Fibroblast of lung (primary cell): ENCODE data around the gene DAPK1. TPM values are rescaled to one million over a fixed set of nuclear protein-coding genes. Genes with fewer than 3 reads are reported as not detected.

Experiments
- DNase-seq, 2 donors: peaks; one replicate each; pipeline versions ENCODE4 v3.0.0 to v3.0.0-alpha.2; 2010; ENCODE audit warnings: low read depth in 2 of 2
- H2AFZ ChIP-seq: 2 replicates; pipeline ENCODE4 v1.5.1; 2012; ENCODE audit warnings: low read length, control low read depth, inconsistent platforms
- H3K27ac ChIP-seq: 2 replicates; pipeline ENCODE4 v1.5.1; 2011; ENCODE audit warnings: low read length, control low read depth; ENCODE audit not compliant: insufficient read depth
- H3K27me3 ChIP-seq: 2 replicates; pipeline ENCODE4 v1.5.1; 2011; ENCODE audit warnings: mild to moderate bottlenecking, low read length; ENCODE audit not compliant: control insufficient read depth, insufficient read depth
- H3K36me3 ChIP-seq: 2 replicates; pipeline ENCODE4 v1.5.1; 2011; ENCODE audit warnings: low read length; ENCODE audit not compliant: control insufficient read depth, insufficient read depth
- H3K4me1 ChIP-seq: 2 replicates; pipeline ENCODE4 v1.5.1; 2011; ENCODE audit warnings: low read length; ENCODE audit not compliant: control insufficient read depth, insufficient read depth; ENCODE audit errors: extremely low read depth
- H3K4me2 ChIP-seq: 2 replicates; pipeline ENCODE4 v1.5.1; 2011; ENCODE audit warnings: low read length, control low read depth; ENCODE audit not compliant: insufficient read depth; ENCODE audit errors: extremely low read depth
- H3K4me3 ChIP-seq, 4 experiments: fragments of 200-600 bp in 1 of 4; sonication (generic) in 1 of 4; replicated peaks in 1 of 4; 2 replicates each; pipeline ENCODE4 v1.5.1; 2011 to 2016; ENCODE audit warnings: low read length in 4 of 4, low read depth in 3 of 4, mild to moderate bottlenecking in 3 of 4, control low read depth in 2 of 4, inconsistent platforms in 1 of 4, mixed read lengths in 1 of 4; ENCODE audit not compliant: insufficient read depth in 1 of 4; ENCODE audit errors: control extremely low read depth in 1 of 4
- H3K79me2 ChIP-seq: 2 replicates; pipeline ENCODE4 v1.5.1; 2012; ENCODE audit warnings: mild to moderate bottlenecking, low read length, inconsistent platforms; ENCODE audit not compliant: control insufficient read depth, insufficient read depth
- H3K9ac ChIP-seq: 2 replicates; pipeline ENCODE4 v1.5.1; 2011; ENCODE audit warnings: mild to moderate bottlenecking, low read length, control low read depth; ENCODE audit not compliant: insufficient read depth
- H3K9me3 ChIP-seq: 2 replicates; pipeline ENCODE4 v1.5.1; 2012; ENCODE audit warnings: low read depth, low read length; ENCODE audit not compliant: control insufficient read depth, insufficient read depth
- H4K20me1 ChIP-seq: 2 replicates; pipeline ENCODE4 v1.5.1; 2011; ENCODE audit warnings: low read length; ENCODE audit not compliant: control insufficient read depth, insufficient read depth; ENCODE audit errors: extremely low read depth
- EZH2 ChIP-seq: IDR thresholded peaks from 2 replicates; pipeline ENCODE4 v1.5.1; 2012; ENCODE audit warnings: low read length, control low read depth, mild to moderate bottlenecking; ENCODE audit errors: missing control alignments
- polyA plus RNA-seq, 2 donors: library from polyadenylated mRNA; depleted of rRNA in 1 of 2; stranded (reverse) in 1 of 2; unstranded in 1 of 2; fragments of >200 nt; gene quantifications; 2 replicates each; pipeline ENCODE4 v1.2.1, GENCODE V29; 2011 to 2012; ENCODE audit warnings: missing spikeins in 1 of 2
- total RNA-seq: library from RNA; depleted of rRNA; stranded (reverse); fragments of >200 nt; gene quantifications from 2 replicates; pipeline ENCODE4 v1.2.1, GENCODE V29; 2014
- TF ChIP-seq, protein P1 (sequence below), 2 donors: IDR thresholded peaks in 1 of 2; conservative IDR thresholded peaks in 1 of 2; 1 replicate in 1 of 2; 2 replicates in 1 of 2; pipeline ENCODE4 v1.5.1; 2011 to 2012; ENCODE audit warnings: low read length in 2 of 2, control low read depth in 1 of 2, inconsistent platforms in 1 of 2, low read depth in 1 of 2, mild to moderate bottlenecking in 1 of 2

The DAPK1 gene
- total and polyA plus RNA-seq, 2 donors (not counting 1 experiment from before 2014, with no cell fraction given) = 1.1 to 15.5 TPM

DNA sequence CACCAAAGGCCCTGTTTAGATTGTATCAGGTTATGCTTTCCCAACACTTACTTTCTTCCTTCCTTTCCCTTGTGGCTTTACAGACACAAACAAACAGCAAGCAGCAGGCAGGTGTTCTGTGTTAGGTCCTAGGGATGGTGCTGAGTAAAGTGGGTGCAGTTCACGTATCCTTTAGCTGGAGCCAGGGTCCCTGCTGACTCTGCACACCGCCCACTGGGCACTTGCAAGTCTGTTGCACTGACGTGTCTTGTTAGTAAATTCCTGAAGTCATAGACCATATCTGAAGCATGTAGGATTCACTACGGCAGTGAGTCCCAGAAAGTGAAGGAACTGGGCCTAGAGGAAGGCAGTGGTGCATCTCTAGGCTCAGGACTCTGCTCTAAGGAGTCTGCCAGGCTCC, 96.5 kb downstream of the DAPK1 start:
- no peaks in the 10 kb centered on the region for H4K20me1 ChIP-seq
- H3K4me2 ChIP-seq = peak overlapping the region; percentile 27
- TF ChIP-seq, protein P1, sequence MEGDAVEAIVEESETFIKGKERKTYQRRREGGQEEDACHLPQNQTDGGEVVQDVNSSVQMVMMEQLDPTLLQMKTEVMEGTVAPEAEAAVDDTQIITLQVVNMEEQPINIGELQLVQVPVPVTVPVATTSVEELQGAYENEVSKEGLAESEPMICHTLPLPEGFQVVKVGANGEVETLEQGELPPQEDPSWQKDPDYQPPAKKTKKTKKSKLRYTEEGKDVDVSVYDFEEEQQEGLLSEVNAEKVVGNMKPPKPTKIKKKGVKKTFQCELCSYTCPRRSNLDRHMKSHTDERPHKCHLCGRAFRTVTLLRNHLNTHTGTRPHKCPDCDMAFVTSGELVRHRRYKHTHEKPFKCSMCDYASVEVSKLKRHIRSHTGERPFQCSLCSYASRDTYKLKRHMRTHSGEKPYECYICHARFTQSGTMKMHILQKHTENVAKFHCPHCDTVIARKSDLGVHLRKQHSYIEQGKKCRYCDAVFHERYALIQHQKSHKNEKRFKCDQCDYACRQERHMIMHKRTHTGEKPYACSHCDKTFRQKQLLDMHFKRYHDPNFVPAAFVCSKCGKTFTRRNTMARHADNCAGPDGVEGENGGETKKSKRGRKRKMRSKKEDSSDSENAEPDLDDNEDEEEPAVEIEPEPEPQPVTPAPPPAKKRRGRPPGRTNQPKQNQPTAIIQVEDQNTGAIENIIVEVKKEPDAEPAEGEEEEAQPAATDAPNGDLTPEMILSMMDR (conservative IDR thresholded peaks at IDR 0.05 in 1 of 2, IDR thresholded peaks at IDR 0.05 in 1 of 2; ENCODE audit: low read depth in 1 of 2, low read length in 2 of 2) = no peak
- no peak for TF ChIP-seq EZH2
- H3K4me1 ChIP-seq = peaks cover 3% of the 10 kb centered on the region
- H3K4me3 ChIP-seq = no peak overlapping the region
- H3K79me2 ChIP-seq = no peaks in the 10 kb centered on the region
- H3K9ac ChIP-seq = no peak overlapping the region
- H3K27ac ChIP-seq = no peak overlapping the region
- H3K27me3 ChIP-seq = no peaks in the 10 kb centered on the region
- H3K36me3 ChIP-seq = no peaks in the 10 kb centered on the region
- H2AFZ ChIP-seq = no peak overlapping the region
- DNase-seq = peak; percentile 39 to 74
- no peaks in the 10 kb centered on the region for H3K9me3 ChIP-seq

DNA sequence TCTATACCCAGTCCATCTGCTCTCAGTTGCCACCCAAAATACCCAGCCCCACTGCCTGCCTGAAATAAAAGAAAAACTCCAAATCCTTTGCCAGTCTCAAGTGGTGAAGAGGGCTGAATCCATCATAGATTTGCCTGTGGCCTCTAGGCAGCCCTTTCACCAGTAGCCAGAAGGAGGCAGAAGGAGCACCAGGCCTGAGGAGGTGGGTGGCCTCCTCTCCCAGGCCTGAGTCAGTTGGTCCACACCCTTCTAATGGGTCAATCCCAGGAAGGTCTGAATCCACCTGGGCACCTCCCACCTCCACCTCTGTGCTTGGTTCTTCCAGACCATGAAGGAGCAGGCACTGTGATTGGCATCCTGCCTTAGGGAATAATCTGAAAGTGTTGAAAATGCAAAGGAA, 97.0 kb downstream of the DAPK1 start:
- H3K4me1 ChIP-seq = peaks cover 3% of the 10 kb centered on the region
- H2AFZ ChIP-seq = no peak overlapping the region
- H3K9me3 ChIP-seq = no peaks in the 10 kb centered on the region
- no peak overlapping the region for H3K9ac ChIP-seq
- no peak for DNase-seq
- H3K27ac ChIP-seq = no peak overlapping the region
- no peaks in the 10 kb centered on the region for H4K20me1 ChIP-seq
- H3K4me3 ChIP-seq = no peak overlapping the region
- H3K27me3 ChIP-seq = no peaks in the 10 kb centered on the region
- H3K4me2 ChIP-seq = peak overlapping the region; percentile 27
- no peaks in the 10 kb centered on the region for H3K36me3 ChIP-seq
- H3K79me2 ChIP-seq = no peaks in the 10 kb centered on the region
- no peak for TF ChIP-seq EZH2
- TF ChIP-seq, protein P1 (conservative IDR thresholded peaks at IDR 0.05 in 1 of 2, IDR thresholded peaks at IDR 0.05 in 1 of 2; ENCODE audit: low read depth in 1 of 2, low read length in 2 of 2) = no peak

DNA sequence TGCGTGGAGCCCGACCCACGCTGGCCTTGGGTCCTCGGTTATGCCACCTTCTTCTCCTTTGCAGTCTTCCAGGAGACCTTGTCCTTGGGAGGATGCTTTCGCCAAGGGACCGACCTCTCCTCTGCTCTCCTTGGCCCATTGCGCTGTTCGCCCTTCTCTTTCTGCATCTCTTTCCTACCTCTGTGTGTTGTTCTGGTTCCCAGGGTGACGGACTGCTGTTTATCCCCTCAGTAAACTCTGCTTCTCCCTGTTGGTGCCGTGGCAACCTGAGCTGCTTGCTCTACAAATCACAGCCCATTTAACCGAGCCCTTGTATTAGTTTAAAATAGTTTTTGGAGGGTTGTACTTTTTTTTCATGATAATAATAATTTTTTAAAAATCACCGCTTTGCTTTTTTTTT, 97.9 kb downstream of the DAPK1 start:
- TF ChIP-seq, protein P1 (conservative IDR thresholded peaks at IDR 0.05 in 1 of 2, IDR thresholded peaks at IDR 0.05 in 1 of 2; ENCODE audit: low read depth in 1 of 2, low read length in 2 of 2) = no peak
- no peak for TF ChIP-seq EZH2
- Histone ChIP-seq H3K4me2 (no peak overlapping the region), H3K27ac (no peak overlapping the region), H3K36me3 (no peaks in the 10 kb centered on the region), H4K20me1 (no peaks in the 10 kb centered on the region), H3K4me1 (peaks cover 3% of the 10 kb centered on the region), H2AFZ (no peak overlapping the region), H3K4me3 (no peak overlapping the region), H3K27me3 (no peaks in the 10 kb centered on the region), H3K9me3 (no peaks in the 10 kb centered on the region), H3K79me2 (no peaks in the 10 kb centered on the region), H3K9ac (no peak overlapping the region)
- no peak for DNase-seq
